Type B pancreatic cell (in vitro differentiated cells): ENCODE data around the gene C19orf81. TPM values are rescaled to one million over a fixed set of nuclear protein-coding genes. Genes with fewer than 3 reads are reported as not detected.

Experiments
- DNase-seq: peaks from one replicate; pipeline ENCODE4 v3.0.0; 2021; ENCODE audit warnings: mixed read lengths; ENCODE audit not compliant: unreplicated experiment; ENCODE audit errors: extremely low spot score
- H3K27ac Mint-ChIP-seq: 2 replicates; pipeline ENCODE4 v1.8.0; 2021; ENCODE audit warnings: mild to moderate bottlenecking, mixed read lengths
- H3K27me3 Mint-ChIP-seq: 2 replicates; pipeline ENCODE4 v1.8.0; 2021; ENCODE audit warnings: mixed read lengths
- H3K36me3 Mint-ChIP-seq: 2 replicates; pipeline ENCODE4 v1.8.0; 2021; ENCODE audit warnings: mixed read lengths
- H3K4me1 Mint-ChIP-seq: one replicate; pipeline ENCODE4 v1.8.0; 2021; ENCODE audit warnings: mixed read lengths; ENCODE audit not compliant: unreplicated experiment
- H3K4me3 Mint-ChIP-seq: 2 replicates; pipeline ENCODE4 v1.8.0; 2021; ENCODE audit warnings: mild to moderate bottlenecking, mixed read lengths
- H3K9me3 Mint-ChIP-seq: 2 replicates; pipeline ENCODE4 v1.8.0; 2021; ENCODE audit warnings: mixed read lengths
- total RNA-seq: library from RNA; stranded (reverse); gene quantifications from 2 replicates; pipeline ENCODE4 v1.2.1, GENCODE V29; 2021; ENCODE audit warnings: low replicate concordance
- TF ChIP-seq, protein P1 (sequence below): fragments of 200-600 bp; sonication (generic); conservative IDR thresholded peaks from 2 replicates; pipeline ENCODE4 v1.5.0; 2021; ENCODE audit warnings: antibody characterized with exemption, mild to moderate bottlenecking

C19orf81 gene
- total RNA-seq, 1 donor from 2014 or later = 3.7 TPM

DNA sequence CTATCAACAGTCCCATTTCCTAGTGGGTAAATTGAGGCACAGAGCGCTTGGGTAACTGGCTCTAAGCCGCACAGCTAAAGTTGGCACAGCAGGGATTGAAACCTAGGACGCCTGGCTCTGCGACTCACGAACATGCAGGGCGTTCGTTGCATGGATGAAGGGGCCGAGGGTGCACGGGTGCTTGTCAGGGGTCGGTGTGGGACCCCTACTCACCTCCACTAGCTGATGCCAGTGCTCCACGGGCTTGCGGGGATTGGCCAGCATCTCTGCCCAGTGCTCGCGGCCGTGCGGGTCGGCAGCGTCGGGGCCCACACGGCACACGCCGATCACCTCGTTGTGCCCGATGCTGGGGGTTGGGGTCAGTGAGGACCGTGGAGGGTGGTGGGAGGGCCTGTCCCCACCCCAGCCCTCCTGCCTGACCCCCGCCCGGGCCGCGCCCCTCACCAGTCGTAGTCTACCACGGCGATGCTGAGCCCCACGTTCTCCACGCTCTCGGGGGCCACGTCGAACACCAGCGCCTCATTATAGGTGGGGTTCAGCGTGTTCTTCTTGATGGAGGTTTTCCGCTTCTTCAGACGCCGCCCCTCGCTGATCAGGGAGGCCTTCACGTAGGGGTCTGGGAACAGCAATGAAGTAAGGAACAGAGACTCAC is 24.2 kb upstream of the C19orf81 start:
- TF ChIP-seq, protein P1, sequence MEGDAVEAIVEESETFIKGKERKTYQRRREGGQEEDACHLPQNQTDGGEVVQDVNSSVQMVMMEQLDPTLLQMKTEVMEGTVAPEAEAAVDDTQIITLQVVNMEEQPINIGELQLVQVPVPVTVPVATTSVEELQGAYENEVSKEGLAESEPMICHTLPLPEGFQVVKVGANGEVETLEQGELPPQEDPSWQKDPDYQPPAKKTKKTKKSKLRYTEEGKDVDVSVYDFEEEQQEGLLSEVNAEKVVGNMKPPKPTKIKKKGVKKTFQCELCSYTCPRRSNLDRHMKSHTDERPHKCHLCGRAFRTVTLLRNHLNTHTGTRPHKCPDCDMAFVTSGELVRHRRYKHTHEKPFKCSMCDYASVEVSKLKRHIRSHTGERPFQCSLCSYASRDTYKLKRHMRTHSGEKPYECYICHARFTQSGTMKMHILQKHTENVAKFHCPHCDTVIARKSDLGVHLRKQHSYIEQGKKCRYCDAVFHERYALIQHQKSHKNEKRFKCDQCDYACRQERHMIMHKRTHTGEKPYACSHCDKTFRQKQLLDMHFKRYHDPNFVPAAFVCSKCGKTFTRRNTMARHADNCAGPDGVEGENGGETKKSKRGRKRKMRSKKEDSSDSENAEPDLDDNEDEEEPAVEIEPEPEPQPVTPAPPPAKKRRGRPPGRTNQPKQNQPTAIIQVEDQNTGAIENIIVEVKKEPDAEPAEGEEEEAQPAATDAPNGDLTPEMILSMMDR = no peak
- Mint-ChIP-seq H3K27me3 (peaks cover 23% of the 10 kb centered on the region), H3K4me1 (no peaks in the 10 kb centered on the region), H3K9me3 (no peaks in the 10 kb centered on the region), H3K27ac (no peak overlapping the region), H3K4me3 (no peak overlapping the region), H3K36me3 (no peaks in the 10 kb centered on the region)
- no peak for DNase-seq

DNA sequence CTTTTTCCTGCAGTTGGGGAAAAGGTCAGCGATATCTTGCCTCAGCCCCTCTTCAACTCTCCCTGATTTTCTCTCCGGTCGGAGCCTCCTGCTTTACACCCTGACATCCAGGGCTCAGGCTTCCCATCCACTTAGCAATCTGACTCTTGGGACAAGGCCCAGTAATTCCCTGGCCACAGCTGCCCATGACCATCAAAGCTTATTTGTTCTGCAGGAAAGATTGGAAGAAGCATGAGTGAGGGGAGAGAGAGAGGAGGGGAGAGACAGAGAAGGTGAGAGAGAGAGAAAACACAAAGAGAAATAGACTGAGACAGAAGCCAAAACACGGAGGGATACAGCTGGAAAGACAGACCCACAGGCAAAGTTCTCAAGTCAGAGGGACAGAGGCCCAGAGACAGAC is 23.2 kb upstream of the C19orf81 start:
- DNase-seq = no peak
- TF ChIP-seq, protein P1 = no peak
- Mint-ChIP-seq H3K4me1 (no peaks in the 10 kb centered on the region), H3K36me3 (no peaks in the 10 kb centered on the region), H3K27ac (no peak overlapping the region), H3K9me3 (no peaks in the 10 kb centered on the region), H3K4me3 (no peak overlapping the region), H3K27me3 (peaks cover 30% of the 10 kb centered on the region)

DNA sequence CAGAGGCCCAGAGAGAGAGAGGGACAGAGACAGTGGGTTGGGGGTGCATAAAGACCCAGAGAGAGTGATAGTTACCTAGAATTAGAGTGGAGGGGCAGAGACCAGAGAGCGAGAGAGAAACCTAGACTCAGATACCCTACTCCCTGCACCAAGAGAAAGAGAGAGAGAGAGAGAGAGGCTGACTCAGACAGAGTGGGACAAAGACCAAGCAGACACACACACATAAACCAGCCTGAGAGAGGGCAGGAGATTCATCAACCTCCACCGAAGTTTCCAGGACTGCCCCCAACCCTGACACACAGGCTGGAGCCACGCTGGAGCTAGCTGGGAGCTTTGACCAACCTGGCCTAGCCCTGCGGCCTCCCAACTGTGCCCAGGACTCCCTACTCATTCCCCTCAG is 22.4 kb upstream of the C19orf81 start:
- H3K4me3 Mint-ChIP-seq = no peak overlapping the region
- H3K9me3 Mint-ChIP-seq = no peaks in the 10 kb centered on the region
- TF ChIP-seq, protein P1 = no peak
- no peaks in the 10 kb centered on the region for H3K36me3 Mint-ChIP-seq
- peaks cover 34% of the 10 kb centered on the region for H3K27me3 Mint-ChIP-seq
- H3K4me1 Mint-ChIP-seq = no peaks in the 10 kb centered on the region
- DNase-seq = no peak
- no peak overlapping the region for H3K27ac Mint-ChIP-seq

DNA sequence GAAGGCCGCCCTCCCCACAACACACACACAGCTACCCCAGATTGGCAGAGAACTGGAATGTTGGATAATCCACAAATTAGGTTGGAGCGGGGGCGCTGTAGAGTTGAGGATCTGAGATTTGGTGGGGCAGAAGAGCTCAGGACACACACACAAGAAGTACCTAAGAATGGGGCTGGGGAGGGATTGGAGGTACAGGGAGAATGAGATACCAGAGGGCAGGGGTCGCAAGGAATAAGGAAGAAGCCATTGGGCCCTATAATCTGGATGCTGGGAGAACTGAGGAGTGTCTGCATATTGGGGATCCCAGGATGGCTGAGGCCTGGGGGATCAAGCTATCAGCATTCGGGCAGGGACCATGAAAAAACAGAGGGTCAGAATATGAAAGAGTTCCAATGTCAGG is 21.1 kb upstream of the C19orf81 start:
- no peaks in the 10 kb centered on the region for H3K36me3 Mint-ChIP-seq
- TF ChIP-seq, protein P1 = no peak
- H3K27me3 Mint-ChIP-seq = peaks cover 37% of the 10 kb centered on the region
- DNase-seq = no peak
- no peaks in the 10 kb centered on the region for H3K9me3 Mint-ChIP-seq
- H3K27ac Mint-ChIP-seq = no peak overlapping the region
- no peak overlapping the region for H3K4me3 Mint-ChIP-seq
- no peaks in the 10 kb centered on the region for H3K4me1 Mint-ChIP-seq

DNA sequence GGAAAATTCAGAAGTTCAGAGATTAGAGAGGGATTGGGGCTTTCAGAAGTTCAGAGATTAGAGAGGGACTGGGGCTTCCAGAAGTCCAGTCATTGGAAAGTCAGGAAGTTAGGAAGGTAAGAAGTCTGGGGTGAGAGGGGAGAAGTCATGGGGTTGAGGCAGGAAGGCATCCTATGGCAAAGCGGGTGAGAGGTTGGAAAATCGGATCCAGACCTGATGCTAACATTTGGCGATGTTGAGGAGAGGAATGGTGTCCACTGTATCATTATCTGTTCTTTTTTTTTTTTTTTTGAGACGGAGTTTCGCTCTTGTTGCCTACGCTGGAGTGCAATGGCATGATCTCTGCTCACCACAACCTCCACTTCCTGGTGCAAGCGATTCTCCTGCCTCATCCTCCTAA is 20.7 kb upstream of the C19orf81 start:
- H3K36me3 Mint-ChIP-seq = no peaks in the 10 kb centered on the region
- H3K27me3 Mint-ChIP-seq = peaks cover 39% of the 10 kb centered on the region
- no peaks in the 10 kb centered on the region for H3K4me1 Mint-ChIP-seq
- DNase-seq = no peak
- no peak overlapping the region for H3K4me3 Mint-ChIP-seq
- TF ChIP-seq, protein P1 = no peak
- H3K9me3 Mint-ChIP-seq = no peaks in the 10 kb centered on the region
- no peak overlapping the region for H3K27ac Mint-ChIP-seq
